Measurements from ENCODE around the gene GPRC5D.

The GPRC5D gene

DNA sequence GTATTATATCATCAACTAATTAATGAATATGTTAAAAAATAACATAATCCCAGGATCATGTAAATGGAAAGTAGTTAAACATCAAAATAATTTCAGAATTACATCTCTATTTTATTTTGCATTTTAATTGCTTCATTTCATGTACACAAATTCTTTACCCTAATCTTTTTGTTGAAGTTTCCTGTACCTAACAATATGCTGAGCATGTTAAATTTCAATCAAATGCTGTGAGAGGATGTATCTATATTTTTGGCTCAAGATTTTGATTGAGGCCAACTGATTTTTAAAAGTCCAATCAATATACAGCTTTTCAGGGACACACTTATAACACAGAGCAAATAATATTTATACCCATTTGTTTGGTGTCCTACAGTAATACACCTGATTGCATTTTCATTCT lies 6.4 kb downstream of the GPRC5D start:
- no peak for DNase-seq (ENCODE audit: low spot score in 2 of 2)
- H3K4me3 Mint-ChIP-seq: no peak overlapping the region
- peaks cover 28% of the 10 kb centered on the region for H3K27me3 Mint-ChIP-seq
- no peaks in the 10 kb centered on the region for H3K36me3 Mint-ChIP-seq (ENCODE audit: insufficient read depth)
- no peaks in the 10 kb centered on the region for H3K4me1 Mint-ChIP-seq
- H3K9me3 Mint-ChIP-seq: no peaks in the 10 kb centered on the region
- H3K27ac Mint-ChIP-seq (ENCODE audit: low read depth): no peak overlapping the region
- ATAC-seq (replicated peaks; ENCODE audit: extremely low read depth, poor library complexity, severe bottlenecking): no peak

DNA sequence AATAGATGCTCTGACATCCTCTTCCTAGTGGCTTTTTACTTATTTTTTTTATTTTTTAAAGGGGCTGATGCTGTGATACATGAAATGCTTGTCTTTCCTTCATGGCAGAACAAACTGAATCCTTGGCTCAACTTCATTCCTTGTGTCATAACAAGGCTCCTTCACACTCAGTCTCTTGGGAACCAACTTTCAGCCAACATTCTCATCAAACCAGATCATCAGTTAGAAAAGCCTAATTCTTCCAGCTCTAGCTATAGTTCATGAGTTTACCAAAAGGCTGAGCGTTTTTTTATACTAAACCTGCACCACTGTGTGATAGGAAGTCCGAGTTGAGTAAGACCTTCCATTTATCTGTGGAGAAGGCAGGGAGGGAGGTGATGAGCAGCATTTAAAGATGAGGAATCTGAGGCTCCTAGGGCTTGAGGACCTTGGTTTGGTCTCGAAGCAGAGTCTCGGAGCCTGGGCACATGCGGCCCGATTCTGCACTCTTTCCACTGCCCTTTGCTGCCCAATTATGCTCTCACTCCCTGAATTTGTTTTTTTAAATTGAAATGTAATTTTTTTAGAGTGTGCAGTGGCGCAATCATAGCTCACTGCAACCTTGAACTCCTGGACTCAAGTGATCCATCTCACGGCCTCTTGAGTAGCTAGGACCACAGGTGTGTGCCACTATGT lies 8.2 kb downstream of the GPRC5D start:
- H3K9me3 Mint-ChIP-seq: no peaks in the 10 kb centered on the region
- peaks cover 12% of the 10 kb centered on the region for H3K27me3 Mint-ChIP-seq
- H3K36me3 Mint-ChIP-seq (ENCODE audit: insufficient read depth): no peaks in the 10 kb centered on the region
- H3K4me3 Mint-ChIP-seq: no peak overlapping the region
- no peak overlapping the region for H3K27ac Mint-ChIP-seq (ENCODE audit: low read depth)
- ATAC-seq (replicated peaks; ENCODE audit: extremely low read depth, poor library complexity, severe bottlenecking): no peak
- DNase-seq (ENCODE audit: low spot score in 2 of 2): no peak
- no peaks in the 10 kb centered on the region for H3K4me1 Mint-ChIP-seq

DNA sequence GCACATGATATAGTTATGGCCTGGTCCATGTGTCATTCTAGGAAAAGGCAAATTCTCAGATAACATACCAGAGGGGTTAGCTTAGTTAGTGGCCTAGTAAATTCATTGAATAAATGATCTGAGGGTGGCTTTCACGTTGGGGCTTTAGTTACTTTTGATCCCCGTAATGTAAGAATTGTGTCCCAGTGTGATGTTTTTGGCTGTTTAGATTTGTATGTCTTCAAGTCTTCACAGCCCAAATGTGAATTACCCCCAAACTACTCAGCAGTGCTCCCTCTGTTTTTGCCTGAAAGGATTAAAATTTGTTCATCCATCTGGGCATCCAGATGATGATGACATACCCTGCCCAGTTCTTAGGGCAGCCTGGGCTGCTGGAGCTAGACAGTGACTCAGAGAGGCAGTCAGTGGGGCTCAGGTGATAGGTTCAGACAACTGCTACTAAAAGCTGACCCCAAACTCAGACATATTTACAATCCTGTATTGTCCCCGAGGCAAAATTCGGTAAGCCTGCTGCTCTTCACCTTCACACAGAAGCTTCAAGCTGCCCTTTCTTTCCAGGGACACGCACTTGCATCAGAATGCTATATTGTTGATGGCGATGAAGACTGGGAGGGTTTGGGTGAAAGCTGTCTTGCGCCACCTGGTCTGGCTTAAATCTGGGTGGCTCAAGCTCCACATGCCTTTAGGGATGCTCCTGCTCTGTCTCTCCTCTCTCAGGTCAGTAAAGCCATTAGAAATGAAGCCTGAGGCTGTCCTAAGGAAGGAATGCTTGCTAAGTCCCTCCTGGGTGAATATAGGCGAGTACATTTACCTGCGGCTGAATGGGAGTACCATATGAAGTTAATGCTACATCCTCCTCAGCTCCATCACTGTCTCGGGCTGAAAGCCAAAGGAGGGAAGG lies 10.3 kb downstream of the GPRC5D start:
- Mint-ChIP-seq H3K4me1 (no peaks in the 10 kb centered on the region), H3K27ac (ENCODE audit: low read depth) (no peak overlapping the region), H3K27me3 (peaks cover 5% of the 10 kb centered on the region), H3K4me3 (no peak overlapping the region), H3K9me3 (no peaks in the 10 kb centered on the region), H3K36me3 (ENCODE audit: insufficient read depth) (no peaks in the 10 kb centered on the region)
- DNase-seq (ENCODE audit: low spot score in 2 of 2) (no peak), ATAC-seq (replicated peaks; ENCODE audit: extremely low read depth, poor library complexity, severe bottlenecking) (no peak)

DNA sequence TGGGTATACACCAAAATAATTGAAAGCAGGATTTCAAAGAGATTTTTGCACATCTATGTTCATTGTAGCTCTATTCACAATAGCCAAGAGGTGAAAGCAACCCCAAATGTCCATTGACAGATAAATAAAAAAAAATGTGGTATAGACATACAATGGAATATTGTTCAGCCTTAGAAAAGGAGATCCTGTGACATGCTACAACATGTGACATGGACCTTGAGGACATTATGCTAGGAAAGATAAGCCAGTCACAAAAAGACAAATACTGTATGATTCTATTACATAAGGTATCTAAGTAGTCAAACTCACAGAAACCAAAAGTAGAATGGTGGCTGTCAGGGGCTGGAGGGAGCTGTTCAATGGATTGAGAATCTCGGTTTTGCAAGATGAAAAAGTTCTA lies 12.1 kb downstream of the GPRC5D start:
- H3K27me3 Mint-ChIP-seq: no peaks in the 10 kb centered on the region
- no peak overlapping the region for H3K4me3 Mint-ChIP-seq
- no peaks in the 10 kb centered on the region for H3K9me3 Mint-ChIP-seq
- DNase-seq (ENCODE audit: low spot score in 2 of 2): no peak
- no peaks in the 10 kb centered on the region for H3K4me1 Mint-ChIP-seq
- H3K27ac Mint-ChIP-seq (ENCODE audit: low read depth): no peak overlapping the region
- H3K36me3 Mint-ChIP-seq (ENCODE audit: insufficient read depth): no peaks in the 10 kb centered on the region
- ATAC-seq (replicated peaks; ENCODE audit: extremely low read depth, poor library complexity, severe bottlenecking): no peak

DNA sequence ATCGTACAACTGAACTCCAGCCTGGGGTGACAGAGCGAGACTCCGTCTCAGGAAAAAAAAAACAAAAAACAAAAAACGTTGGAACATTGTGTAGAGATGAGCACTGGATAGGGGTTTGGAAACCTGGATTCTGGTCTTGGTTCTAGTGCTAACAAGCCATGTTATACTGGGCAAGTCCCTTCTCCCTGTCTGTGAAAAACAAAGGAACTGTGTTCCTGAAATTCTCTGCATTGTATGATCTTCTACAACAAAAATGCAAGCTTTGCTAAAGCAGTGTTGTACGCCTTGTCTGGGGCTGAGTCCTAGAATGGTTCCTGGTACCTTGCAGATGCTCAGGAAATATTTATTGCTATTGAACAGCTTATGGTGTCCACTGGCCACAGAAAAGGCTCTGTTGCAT lies 13.4 kb downstream of the GPRC5D start:
- no peaks in the 10 kb centered on the region for H3K4me1 Mint-ChIP-seq
- no peaks in the 10 kb centered on the region for H3K27me3 Mint-ChIP-seq
- no peaks in the 10 kb centered on the region for H3K9me3 Mint-ChIP-seq
- no peak for DNase-seq (ENCODE audit: low spot score in 2 of 2)
- H3K4me3 Mint-ChIP-seq: no peak overlapping the region
- ATAC-seq (replicated peaks; ENCODE audit: extremely low read depth, poor library complexity, severe bottlenecking): no peak
- H3K36me3 Mint-ChIP-seq (ENCODE audit: insufficient read depth): no peaks in the 10 kb centered on the region
- no peak overlapping the region for H3K27ac Mint-ChIP-seq (ENCODE audit: low read depth)

DNA sequence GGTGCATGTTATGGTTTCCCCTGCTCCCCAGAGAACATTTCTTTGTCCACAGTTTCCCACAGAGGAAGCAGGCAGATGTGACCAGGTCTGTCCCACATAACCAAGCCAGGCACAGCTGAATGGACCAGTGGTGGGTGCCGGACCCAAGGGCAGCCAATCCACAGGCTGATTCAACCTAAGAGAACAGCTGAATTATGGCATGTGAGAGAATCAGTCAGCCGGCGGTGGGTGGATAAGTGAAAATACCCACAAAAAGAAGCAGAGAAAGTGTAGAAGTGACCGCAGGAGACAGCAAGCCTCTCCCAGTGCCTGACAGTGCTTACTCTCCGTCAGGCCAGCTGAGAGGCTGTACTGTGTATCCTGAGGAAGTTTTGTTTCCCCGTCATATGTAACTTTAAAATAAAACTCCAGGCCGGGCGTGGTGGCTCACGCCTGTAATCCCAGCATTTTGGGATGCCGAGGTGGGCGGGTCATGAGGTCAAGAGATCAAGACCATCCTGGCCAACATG lies 14.9 kb downstream of the GPRC5D start:
- Mint-ChIP-seq H3K4me1 (no peaks in the 10 kb centered on the region), H3K36me3 (ENCODE audit: insufficient read depth) (no peaks in the 10 kb centered on the region), H3K9me3 (no peaks in the 10 kb centered on the region), H3K4me3 (no peak overlapping the region), H3K27me3 (no peaks in the 10 kb centered on the region), H3K27ac (ENCODE audit: low read depth) (no peak overlapping the region)
- no peak for DNase-seq (ENCODE audit: low spot score in 2 of 2)
- ATAC-seq (replicated peaks; ENCODE audit: extremely low read depth, poor library complexity, severe bottlenecking): no peak

DNA sequence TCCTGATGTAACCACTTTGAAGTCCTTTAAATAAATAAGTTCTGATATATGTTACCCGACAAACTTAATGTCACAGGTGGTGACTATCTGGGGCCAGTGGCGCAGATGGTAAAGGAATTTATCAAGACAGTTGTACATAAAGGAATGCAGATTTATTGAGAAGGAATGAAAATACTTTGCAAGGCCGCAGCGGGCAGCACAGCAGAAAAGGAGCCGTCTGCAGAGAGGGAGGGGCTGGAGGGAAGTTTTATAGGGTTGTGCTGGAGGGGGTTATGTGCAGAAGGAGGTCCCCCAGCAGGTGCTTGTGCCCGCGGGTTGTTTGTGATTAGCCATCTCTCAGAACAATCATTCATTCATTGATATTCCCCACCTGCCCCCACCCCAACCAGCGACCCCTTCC lies 17.4 kb downstream of the GPRC5D start:
- Mint-ChIP-seq H3K4me3 (no peak overlapping the region), H3K36me3 (ENCODE audit: insufficient read depth) (no peaks in the 10 kb centered on the region), H3K27me3 (no peaks in the 10 kb centered on the region), H3K4me1 (no peaks in the 10 kb centered on the region), H3K9me3 (no peaks in the 10 kb centered on the region), H3K27ac (ENCODE audit: low read depth) (no peak overlapping the region)
- ATAC-seq (replicated peaks; ENCODE audit: extremely low read depth, poor library complexity, severe bottlenecking): no peak
- DNase-seq (ENCODE audit: low spot score in 2 of 2): no peak

DNA sequence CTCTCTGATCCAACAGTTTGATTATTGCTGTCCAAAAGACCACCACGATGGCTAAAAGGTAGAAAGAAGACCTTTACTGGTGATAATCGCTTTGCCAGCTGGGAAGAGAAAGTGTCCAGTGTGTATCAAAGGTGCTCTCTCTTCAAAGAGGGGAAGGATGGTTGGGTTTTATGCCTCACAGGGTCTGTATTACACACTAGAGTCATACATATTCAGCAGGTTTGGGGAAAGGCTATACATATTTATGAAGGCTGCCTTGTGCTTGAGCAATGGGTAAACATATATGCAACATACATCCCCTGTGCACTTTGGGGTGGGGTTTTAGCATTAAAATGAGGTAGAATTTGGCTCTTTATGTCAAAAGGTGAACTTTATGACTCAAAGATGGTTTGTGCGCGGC lies 18.2 kb downstream of the GPRC5D start:
- DNase-seq (ENCODE audit: low spot score in 2 of 2) (no peak), ATAC-seq (replicated peaks; ENCODE audit: extremely low read depth, poor library complexity, severe bottlenecking) (no peak)
- H3K27ac Mint-ChIP-seq (ENCODE audit: low read depth): no peak overlapping the region
- H3K36me3 Mint-ChIP-seq (ENCODE audit: insufficient read depth): no peaks in the 10 kb centered on the region
- H3K27me3 Mint-ChIP-seq: no peaks in the 10 kb centered on the region
- H3K4me1 Mint-ChIP-seq: no peaks in the 10 kb centered on the region
- H3K4me3 Mint-ChIP-seq: no peak overlapping the region
- no peaks in the 10 kb centered on the region for H3K9me3 Mint-ChIP-seq

DNA sequence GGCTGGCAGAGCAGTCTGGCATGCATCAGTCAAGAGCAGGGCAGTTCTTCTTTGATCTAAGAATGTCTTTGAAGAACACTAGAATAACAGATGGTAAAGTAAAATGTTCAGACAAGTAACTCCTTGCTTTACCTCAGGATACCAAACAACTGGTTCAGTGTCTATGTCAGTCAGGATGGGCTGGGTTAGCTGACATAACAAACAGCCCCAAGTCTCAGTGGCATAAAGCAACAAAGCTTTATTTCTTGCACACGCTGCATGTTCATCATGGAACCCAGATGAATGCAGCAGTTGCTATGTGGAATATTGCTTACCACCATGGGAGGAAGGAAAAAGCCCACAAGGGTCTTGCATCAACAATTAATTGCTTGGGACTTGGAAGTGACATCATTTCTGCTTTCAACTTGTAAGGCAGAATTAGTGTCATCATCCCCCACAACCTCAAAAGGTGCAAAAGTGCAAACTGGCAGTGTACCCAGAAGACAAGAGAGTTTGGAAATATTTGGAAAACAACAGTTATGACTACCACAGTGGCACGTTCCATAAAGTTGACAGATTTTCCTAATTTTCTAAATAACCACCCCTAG lies 21.2 kb downstream of the GPRC5D start:
- Mint-ChIP-seq H3K27ac (ENCODE audit: low read depth) (no peak overlapping the region), H3K9me3 (no peaks in the 10 kb centered on the region), H3K27me3 (peaks cover 15% of the 10 kb centered on the region), H3K4me3 (no peak overlapping the region), H3K36me3 (ENCODE audit: insufficient read depth) (peaks cover 2% of the 10 kb centered on the region), H3K4me1 (no peaks in the 10 kb centered on the region)
- ATAC-seq (replicated peaks; ENCODE audit: extremely low read depth, poor library complexity, severe bottlenecking) (no peak), DNase-seq (ENCODE audit: low spot score in 2 of 2) (no peak)

DNA sequence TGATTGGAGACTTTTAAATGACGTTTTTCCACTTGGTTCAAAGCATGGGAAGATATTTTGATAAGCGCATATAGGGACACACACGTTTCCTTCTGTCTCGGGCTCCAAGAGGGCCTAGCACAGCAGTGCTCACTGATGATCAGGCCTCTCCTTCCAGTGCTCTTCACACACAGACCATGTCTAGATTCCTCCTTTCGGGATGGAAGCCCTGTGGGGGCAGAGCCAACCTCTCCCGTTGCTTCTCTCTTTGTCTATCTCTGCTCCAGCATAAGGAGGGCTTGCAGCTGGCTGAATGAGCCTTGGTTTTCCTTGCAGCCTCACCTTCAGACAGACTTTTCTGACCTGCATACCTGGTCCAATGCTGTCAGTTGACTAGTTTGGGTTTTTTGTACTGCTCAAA lies 22.3 kb downstream of the GPRC5D start:
- Mint-ChIP-seq H3K36me3 (ENCODE audit: insufficient read depth) (peaks cover 2% of the 10 kb centered on the region), H3K4me3 (no peak overlapping the region), H3K9me3 (no peaks in the 10 kb centered on the region), H3K4me1 (no peaks in the 10 kb centered on the region), H3K27ac (ENCODE audit: low read depth) (no peak overlapping the region), H3K27me3 (peaks cover 24% of the 10 kb centered on the region)
- no peak for ATAC-seq (replicated peaks; ENCODE audit: extremely low read depth, poor library complexity, severe bottlenecking)
- DNase-seq (ENCODE audit: low spot score in 2 of 2): no peak

DNA sequence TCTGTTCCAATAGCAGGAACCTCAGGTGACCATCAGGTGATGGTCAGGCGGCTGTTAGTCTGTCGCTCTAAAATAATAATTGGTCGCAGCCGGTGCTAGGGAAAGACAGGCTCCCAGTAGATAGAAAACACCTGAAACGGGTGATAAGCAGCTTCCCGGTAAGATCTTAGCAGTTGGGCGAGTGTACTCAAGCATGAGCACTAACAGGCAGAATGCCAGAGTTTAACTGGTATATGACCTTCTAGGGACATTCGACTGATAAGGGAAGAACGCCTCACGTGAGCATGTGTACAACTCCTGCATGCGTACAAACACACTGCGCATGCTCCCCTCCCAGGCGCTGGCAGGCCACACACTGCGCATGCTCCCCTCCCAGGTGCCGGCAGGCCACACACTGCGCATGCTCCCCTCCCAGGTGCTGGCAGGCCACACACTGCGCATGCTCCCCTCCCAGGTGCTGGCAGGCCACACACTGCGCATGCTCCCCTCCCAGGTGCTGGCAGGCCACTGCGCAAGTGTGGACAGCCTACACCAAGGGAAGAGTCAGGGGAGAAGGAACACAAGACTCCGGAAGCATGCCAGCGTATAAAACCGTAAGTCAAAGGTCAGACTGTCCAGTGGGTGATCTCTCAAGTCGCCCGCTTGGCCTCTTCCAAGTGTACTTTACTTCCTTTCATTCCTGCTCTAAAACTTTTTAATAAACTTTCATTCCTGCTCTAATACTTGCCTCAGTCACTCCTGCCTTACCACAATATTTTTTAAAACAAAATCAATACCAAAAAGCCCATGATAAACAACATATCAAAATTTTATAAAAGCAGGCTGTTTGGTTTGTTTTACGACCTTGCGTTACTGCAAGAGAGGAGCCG lies 24.5 kb downstream of the GPRC5D start:
- Mint-ChIP-seq H3K4me3 (peak overlapping the region; percentile 66), H3K36me3 (ENCODE audit: insufficient read depth) (peaks cover 2% of the 10 kb centered on the region)
- ATAC-seq (replicated peaks; ENCODE audit: extremely low read depth, poor library complexity, severe bottlenecking): peak; percentile 52

DNA sequence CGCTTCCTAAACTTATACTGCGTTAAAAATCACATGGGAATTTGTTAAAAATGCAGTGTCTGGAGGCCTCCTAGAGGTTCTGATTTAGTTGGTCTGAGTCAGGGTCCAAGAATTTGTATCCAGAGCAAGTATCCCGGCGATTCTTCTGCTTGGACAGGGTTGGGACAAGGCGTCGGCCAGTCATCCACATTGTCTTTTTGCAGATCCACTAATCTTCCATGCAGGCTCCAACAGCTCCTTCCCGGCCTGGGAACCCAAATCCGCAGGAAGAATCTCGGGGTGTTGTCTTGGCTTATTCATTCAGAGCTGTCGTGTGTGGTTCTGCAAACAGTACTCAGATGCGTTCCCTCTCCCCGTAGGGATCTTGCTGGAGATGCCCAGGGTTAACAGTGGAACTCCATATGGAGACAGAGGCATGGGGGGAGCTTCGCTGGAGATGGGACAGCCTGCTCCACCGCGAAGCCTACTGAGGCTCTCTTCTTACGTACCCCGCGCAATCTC lies 25.3 kb downstream of the GPRC5D start:
- no peak overlapping the region for H3K27ac Mint-ChIP-seq (ENCODE audit: low read depth)

More for the DNA sequence above, 24.5 kb downstream of the GPRC5D start:
- peak overlapping the region; percentile 55 for H3K27ac Mint-ChIP-seq (ENCODE audit: low read depth)
- peaks cover 24% of the 10 kb centered on the region for H3K27me3 Mint-ChIP-seq
- H3K4me1 Mint-ChIP-seq: no peaks in the 10 kb centered on the region
- peak; percentile 23 to 67 for DNase-seq (ENCODE audit: low spot score in 2 of 2)
- H3K9me3 Mint-ChIP-seq: no peaks in the 10 kb centered on the region

More for the DNA sequence above, 25.3 kb downstream of the GPRC5D start:
- DNase-seq (ENCODE audit: low spot score in 2 of 2) (no peak), ATAC-seq (replicated peaks; ENCODE audit: extremely low read depth, poor library complexity, severe bottlenecking) (no peak)
- Mint-ChIP-seq H3K36me3 (ENCODE audit: insufficient read depth) (peaks cover 2% of the 10 kb centered on the region), H3K4me1 (no peaks in the 10 kb centered on the region), H3K9me3 (no peaks in the 10 kb centered on the region), H3K27me3 (peaks cover 24% of the 10 kb centered on the region), H3K4me3 (no peak overlapping the region)
